Measurements from ENCODE around the gene RGS6.

Gene RGS6

DNA sequence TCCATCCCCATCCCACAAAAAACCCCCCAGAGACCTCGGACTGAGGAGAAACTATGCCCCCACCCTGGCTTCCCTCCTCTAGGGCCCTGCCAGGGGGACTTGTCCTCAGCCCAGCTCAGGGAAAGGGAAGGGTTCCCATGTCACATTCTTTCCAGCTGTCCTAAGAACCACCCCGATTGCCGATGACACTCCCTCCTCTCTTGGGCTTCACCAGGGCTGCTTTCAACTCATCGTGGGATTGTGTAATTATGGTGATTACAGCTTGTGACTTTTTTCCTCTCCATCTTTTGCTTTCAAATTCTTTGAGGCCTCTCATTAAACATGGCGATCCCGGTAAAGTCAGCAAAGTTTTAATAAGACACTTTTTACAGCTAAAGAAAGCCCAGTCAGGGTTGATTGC lies 617.6 kb downstream of the RGS6 start:
- Histone ChIP-seq H3K9me3 (ENCODE audit: insufficient read depth, low read depth, low read length) (no peaks in the 10 kb centered on the region), H3K23ac (ENCODE audit: low read length) (no peak overlapping the region), H3K27me3 (ENCODE audit: insufficient read depth, low read length) (no peaks in the 10 kb centered on the region), H4K8ac (ENCODE audit: low read depth, low read length) (no peak overlapping the region), H3K79me2 (ENCODE audit: control insufficient read depth, insufficient read depth, low read length, poor library complexity) (no peaks in the 10 kb centered on the region), H3K36me3 (ENCODE audit: control insufficient read depth in 1 of 2, insufficient read depth in 2 of 2, low read length in 2 of 2) (no peaks in the 10 kb centered on the region), H4K12ac (ENCODE audit: low read depth, low read length) (no peak overlapping the region), H3K4ac (ENCODE audit: low read depth, low read length) (no peak overlapping the region), H2BK120ac (ENCODE audit: insufficient read depth, low read length, poor library complexity) (no peak overlapping the region), H3K18ac (ENCODE audit: low read length) (no peak overlapping the region), H3K27ac (ENCODE audit: low read depth, low read length) (no peak overlapping the region), H2BK5ac (ENCODE audit: low read depth, low read length, poor library complexity) (no peak overlapping the region), H4K91ac (ENCODE audit: low read depth, low read length) (no peak overlapping the region), H3K4me3 (ENCODE audit: low read depth, low read length) (no peak overlapping the region), H2AFZ (ENCODE audit: insufficient read depth, low read length, poor library complexity) (no peak overlapping the region), H2BK12ac (ENCODE audit: low read length) (no peak overlapping the region), H3K9ac (ENCODE audit: low read length) (no peak overlapping the region), H3K4me2 (ENCODE audit: low read length) (no peak overlapping the region), H3K79me1 (ENCODE audit: low read length) (no peaks in the 10 kb centered on the region), H3K14ac (ENCODE audit: low read length) (no peak overlapping the region), H2AK5ac (ENCODE audit: low read length) (no peak overlapping the region), H3K4me1 (ENCODE audit: control insufficient read depth in 1 of 2, insufficient read depth in 2 of 2, low read length in 2 of 2) (peaks cover 2 to 5% of the 10 kb centered on the region in 2 experiments)
- WGBS (ENCODE audit: extremely low coverage, insufficient coverage, insufficient read length), result no CpG with 5 or more reads among the region's 6 CpGs
- no peak for DNase-seq

DNA sequence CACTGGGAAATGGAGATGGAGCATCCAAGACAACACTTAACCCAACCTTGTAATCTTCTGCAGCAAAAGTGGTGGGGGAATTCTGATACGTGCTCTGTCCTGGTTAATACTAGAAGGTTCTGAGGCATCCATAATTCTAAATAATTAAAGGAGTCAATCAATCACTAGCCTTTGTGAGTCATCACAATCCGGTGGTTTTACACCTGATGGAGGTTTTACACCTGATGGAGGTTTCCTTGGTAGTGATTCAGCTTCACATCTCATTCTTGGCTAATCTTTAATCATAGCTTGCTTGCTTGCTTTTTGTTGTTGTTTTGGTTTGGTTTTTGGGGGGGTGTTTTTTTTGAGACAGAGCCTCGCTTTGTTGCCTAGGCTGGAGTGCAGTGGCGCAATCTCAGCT lies 618.3 kb downstream of the RGS6 start:
- no CpG with 5 or more reads among the region's 4 CpGs for WGBS (ENCODE audit: extremely low coverage, insufficient coverage, insufficient read length)
- no peak overlapping the region for H2BK12ac ChIP-seq (ENCODE audit: low read length)

DNA sequence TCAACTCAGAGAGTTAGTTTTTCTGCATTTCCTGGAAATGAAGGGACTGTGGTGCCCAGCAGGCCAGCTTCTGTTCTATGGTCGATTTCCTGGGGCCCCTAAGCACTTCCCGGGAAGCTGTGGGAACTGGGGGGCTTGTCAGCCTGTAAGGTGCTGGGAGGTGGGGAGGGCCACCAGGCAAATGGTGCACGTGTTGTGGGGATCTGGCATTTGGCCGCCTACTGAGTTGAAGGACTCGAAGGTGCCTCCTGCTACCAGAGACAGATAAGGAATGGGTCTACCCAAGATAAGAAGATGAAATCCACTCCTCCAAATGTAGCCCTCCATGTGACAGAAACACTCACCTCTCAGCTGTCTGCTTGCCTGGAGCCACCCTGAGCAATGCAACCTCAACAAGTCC lies 620.0 kb downstream of the RGS6 start:
- no peak overlapping the region for H2AK5ac ChIP-seq (ENCODE audit: low read length)
- H2BK120ac ChIP-seq (ENCODE audit: insufficient read depth, low read length, poor library complexity), result no peak overlapping the region
- no peak overlapping the region for H4K91ac ChIP-seq (ENCODE audit: low read depth, low read length)
- no peak overlapping the region for H4K8ac ChIP-seq (ENCODE audit: low read depth, low read length)
- DNase-seq, result no peak
- peaks cover 0 to 2% of the 10 kb centered on the region in 2 experiments for H3K4me1 ChIP-seq (ENCODE audit: control insufficient read depth in 1 of 2, insufficient read depth in 2 of 2, low read length in 2 of 2)
- H3K79me2 ChIP-seq (ENCODE audit: control insufficient read depth, insufficient read depth, low read length, poor library complexity), result no peaks in the 10 kb centered on the region
- no peaks in the 10 kb centered on the region for H3K27me3 ChIP-seq (ENCODE audit: insufficient read depth, low read length)
- H3K4me2 ChIP-seq (ENCODE audit: low read length), result no peak overlapping the region
- no peaks in the 10 kb centered on the region for H3K79me1 ChIP-seq (ENCODE audit: low read length)
- no peak overlapping the region for H2BK12ac ChIP-seq (ENCODE audit: low read length)
- H3K27ac ChIP-seq (ENCODE audit: low read depth, low read length), result no peak overlapping the region
- no peak overlapping the region for H3K14ac ChIP-seq (ENCODE audit: low read length)
- no peak overlapping the region for H3K4me3 ChIP-seq (ENCODE audit: low read depth, low read length)
- H3K4ac ChIP-seq (ENCODE audit: low read depth, low read length), result no peak overlapping the region
- no peak overlapping the region for H2BK5ac ChIP-seq (ENCODE audit: low read depth, low read length, poor library complexity)
- H3K18ac ChIP-seq (ENCODE audit: low read length), result no peak overlapping the region
- no CpG with 5 or more reads among the region's 5 CpGs for WGBS (ENCODE audit: extremely low coverage, insufficient coverage, insufficient read length)
- no peak overlapping the region for H2AFZ ChIP-seq (ENCODE audit: insufficient read depth, low read length, poor library complexity)
- H3K23ac ChIP-seq (ENCODE audit: low read length), result no peak overlapping the region
- no peaks in the 10 kb centered on the region for H3K36me3 ChIP-seq (ENCODE audit: control insufficient read depth in 1 of 2, insufficient read depth in 2 of 2, low read length in 2 of 2)
- H3K9me3 ChIP-seq (ENCODE audit: insufficient read depth, low read depth, low read length), result no peaks in the 10 kb centered on the region
- no peak overlapping the region for H4K12ac ChIP-seq (ENCODE audit: low read depth, low read length)
- no peak overlapping the region for H3K9ac ChIP-seq (ENCODE audit: low read length)

More for the DNA sequence above, 618.3 kb downstream of the RGS6 start:
- Histone ChIP-seq H3K4ac (ENCODE audit: low read depth, low read length) (no peak overlapping the region), H3K27ac (ENCODE audit: low read depth, low read length) (no peak overlapping the region), H2AFZ (ENCODE audit: insufficient read depth, low read length, poor library complexity) (no peak overlapping the region), H3K36me3 (ENCODE audit: control insufficient read depth in 1 of 2, insufficient read depth in 2 of 2, low read length in 2 of 2) (no peaks in the 10 kb centered on the region), H3K27me3 (ENCODE audit: insufficient read depth, low read length) (no peaks in the 10 kb centered on the region), H2BK120ac (ENCODE audit: insufficient read depth, low read length, poor library complexity) (no peak overlapping the region), H4K91ac (ENCODE audit: low read depth, low read length) (no peak overlapping the region), H3K4me1 (ENCODE audit: control insufficient read depth in 1 of 2, insufficient read depth in 2 of 2, low read length in 2 of 2) (peaks cover 2 to 5% of the 10 kb centered on the region in 2 experiments), H3K79me2 (ENCODE audit: control insufficient read depth, insufficient read depth, low read length, poor library complexity) (no peaks in the 10 kb centered on the region), H3K18ac (ENCODE audit: low read length) (no peak overlapping the region), H3K9ac (ENCODE audit: low read length) (no peak overlapping the region), H4K12ac (ENCODE audit: low read depth, low read length) (no peak overlapping the region), H4K8ac (ENCODE audit: low read depth, low read length) (no peak overlapping the region), H3K4me3 (ENCODE audit: low read depth, low read length) (no peak overlapping the region), H2BK5ac (ENCODE audit: low read depth, low read length, poor library complexity) (no peak overlapping the region), H2AK5ac (ENCODE audit: low read length) (no peak overlapping the region), H3K4me2 (ENCODE audit: low read length) (no peak overlapping the region), H3K23ac (ENCODE audit: low read length) (no peak overlapping the region), H3K9me3 (ENCODE audit: insufficient read depth, low read depth, low read length) (no peaks in the 10 kb centered on the region), H3K14ac (ENCODE audit: low read length) (no peak overlapping the region), H3K79me1 (ENCODE audit: low read length) (no peaks in the 10 kb centered on the region)
- no peak for DNase-seq

DNA sequence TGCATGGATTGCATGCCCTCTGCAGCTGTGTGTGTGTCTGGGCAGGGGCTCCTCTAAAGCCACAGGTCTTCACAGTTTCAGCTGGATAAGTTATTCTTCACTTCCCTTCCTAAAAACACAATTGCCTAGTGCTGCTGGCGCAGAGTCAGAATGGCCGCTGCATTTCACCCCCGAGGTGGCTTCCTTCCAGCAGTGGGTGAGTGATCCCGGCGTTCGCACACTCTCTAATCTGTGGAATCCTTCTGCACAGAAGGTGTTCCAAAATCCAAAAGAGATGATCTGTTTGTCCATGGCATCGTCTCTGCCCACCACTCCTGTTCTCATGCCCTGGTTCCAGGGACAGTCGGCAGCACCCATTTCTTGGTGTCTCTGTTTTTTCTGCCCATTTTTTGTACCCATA lies 620.9 kb downstream of the RGS6 start:
- H3K79me2 ChIP-seq (ENCODE audit: control insufficient read depth, insufficient read depth, low read length, poor library complexity), result no peaks in the 10 kb centered on the region
- H4K8ac ChIP-seq (ENCODE audit: low read depth, low read length), result no peak overlapping the region
- H3K9ac ChIP-seq (ENCODE audit: low read length), result no peak overlapping the region
- H3K4me2 ChIP-seq (ENCODE audit: low read length), result no peak overlapping the region
- no peak overlapping the region for H3K23ac ChIP-seq (ENCODE audit: low read length)
- H2BK120ac ChIP-seq (ENCODE audit: insufficient read depth, low read length, poor library complexity), result no peak overlapping the region
- no peak overlapping the region for H2BK12ac ChIP-seq (ENCODE audit: low read length)
- no peak overlapping the region for H3K4me3 ChIP-seq (ENCODE audit: low read depth, low read length)
- H2AFZ ChIP-seq (ENCODE audit: insufficient read depth, low read length, poor library complexity), result no peak overlapping the region
- H3K4me1 ChIP-seq (ENCODE audit: control insufficient read depth in 1 of 2, insufficient read depth in 2 of 2, low read length in 2 of 2), result peaks cover 0 to 2% of the 10 kb centered on the region in 2 experiments
- H3K27me3 ChIP-seq (ENCODE audit: insufficient read depth, low read length), result no peaks in the 10 kb centered on the region
- no peak overlapping the region for H4K12ac ChIP-seq (ENCODE audit: low read depth, low read length)
- no peaks in the 10 kb centered on the region for H3K79me1 ChIP-seq (ENCODE audit: low read length)
- WGBS (ENCODE audit: extremely low coverage, insufficient coverage, insufficient read length), result no CpG with 5 or more reads among the region's 8 CpGs
- no peak overlapping the region for H3K27ac ChIP-seq (ENCODE audit: low read depth, low read length)
- no peak overlapping the region for H3K4ac ChIP-seq (ENCODE audit: low read depth, low read length)
- H3K18ac ChIP-seq (ENCODE audit: low read length), result no peak overlapping the region
- no peak overlapping the region for H3K14ac ChIP-seq (ENCODE audit: low read length)
- no peak overlapping the region for H4K91ac ChIP-seq (ENCODE audit: low read depth, low read length)
- H3K36me3 ChIP-seq (ENCODE audit: control insufficient read depth in 1 of 2, insufficient read depth in 2 of 2, low read length in 2 of 2), result no peaks in the 10 kb centered on the region
- no peak for DNase-seq
- no peak overlapping the region for H2AK5ac ChIP-seq (ENCODE audit: low read length)
- H2BK5ac ChIP-seq (ENCODE audit: low read depth, low read length, poor library complexity), result no peak overlapping the region
- no peaks in the 10 kb centered on the region for H3K9me3 ChIP-seq (ENCODE audit: insufficient read depth, low read depth, low read length)
